AG04450 (cell line): Measurements from ENCODE around the gene PDE3A. TPM values are rescaled to one million over a fixed set of nuclear protein-coding genes. Genes with fewer than 3 reads are reported as not detected.

ENCODE experiments used
- CTCF ChIA-PET: fragments of 300-600, 350-600 bp; formaldehyde crosslinking; extraction: SDS; loops from one replicate; lab custom pipeline; 2022; ENCODE audit warnings: antibody characterized with exemption, inconsistent platforms; lab: Charles Lee
- POLR2A ChIA-PET: fragments of 350-600 bp; formaldehyde crosslinking; extraction: SDS; loops from one replicate; lab custom pipeline; 2021; ENCODE audit warnings: antibody characterized with exemption, inconsistent platforms; lab: Yijun Ruan, JAX
- DNase-seq: peaks from one replicate; pipeline ENCODE4 v3.0.0-alpha.2; 2011; ENCODE audit warnings: low read depth, low spot score
- H3K27ac ChIP-seq: one replicate; pipeline ENCODE4 v1.5.1; 2012; ENCODE audit warnings: low read depth, low read length, control low read depth
- H3K27me3 ChIP-seq: one replicate; pipeline ENCODE4 v1.6.0; 2012; ENCODE audit warnings: low read length; ENCODE audit not compliant: control insufficient read depth, insufficient read depth
- H3K4me3 ChIP-seq: 2 replicates; pipeline ENCODE4 v1.5.1; 2011; ENCODE audit warnings: mild to moderate bottlenecking, low read depth, low read length, control low read depth
- H3K9me3 ChIP-seq: 2 replicates; pipeline ENCODE4 v1.5.1; 2012; ENCODE audit warnings: low read length; ENCODE audit not compliant: control insufficient read depth, insufficient read depth
- polyA plus RNA-seq: library from polyadenylated mRNA; depleted of rRNA; stranded (reverse); fragments of >200 nt; gene quantifications from 2 replicates; pipeline ENCODE4 v1.2.3, GENCODE V29; 2011
- TF ChIP-seq, protein P1 (sequence below): IDR thresholded peaks from 2 replicates; pipeline ENCODE4 v1.5.1; 2011; ENCODE audit warnings: low read depth, low read length, control low read depth, inconsistent platforms

Gene PDE3A
- polyA plus RNA-seq, 1 experiment: 0.10 TPM

DNA sequence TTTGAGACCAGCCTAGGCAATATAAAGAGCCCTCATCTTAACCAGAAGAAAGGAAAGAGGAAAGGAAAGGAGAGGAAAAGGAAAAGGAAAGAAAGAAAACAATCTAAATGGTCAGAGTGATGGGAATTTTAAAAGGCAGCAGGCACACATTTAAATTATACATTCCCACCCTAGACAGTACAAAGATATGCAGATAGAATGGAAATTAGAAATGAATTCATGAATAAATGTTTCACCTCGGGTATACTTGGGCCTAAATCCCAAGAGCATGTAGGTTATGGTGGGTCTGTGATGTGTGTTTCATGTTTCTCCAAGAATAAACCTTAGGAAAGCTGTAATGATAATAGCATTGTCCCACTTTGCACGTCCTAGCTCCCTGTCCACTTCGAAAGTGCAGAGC, 222.2 kb downstream of the PDE3A start:
- TF ChIP-seq, protein P1, sequence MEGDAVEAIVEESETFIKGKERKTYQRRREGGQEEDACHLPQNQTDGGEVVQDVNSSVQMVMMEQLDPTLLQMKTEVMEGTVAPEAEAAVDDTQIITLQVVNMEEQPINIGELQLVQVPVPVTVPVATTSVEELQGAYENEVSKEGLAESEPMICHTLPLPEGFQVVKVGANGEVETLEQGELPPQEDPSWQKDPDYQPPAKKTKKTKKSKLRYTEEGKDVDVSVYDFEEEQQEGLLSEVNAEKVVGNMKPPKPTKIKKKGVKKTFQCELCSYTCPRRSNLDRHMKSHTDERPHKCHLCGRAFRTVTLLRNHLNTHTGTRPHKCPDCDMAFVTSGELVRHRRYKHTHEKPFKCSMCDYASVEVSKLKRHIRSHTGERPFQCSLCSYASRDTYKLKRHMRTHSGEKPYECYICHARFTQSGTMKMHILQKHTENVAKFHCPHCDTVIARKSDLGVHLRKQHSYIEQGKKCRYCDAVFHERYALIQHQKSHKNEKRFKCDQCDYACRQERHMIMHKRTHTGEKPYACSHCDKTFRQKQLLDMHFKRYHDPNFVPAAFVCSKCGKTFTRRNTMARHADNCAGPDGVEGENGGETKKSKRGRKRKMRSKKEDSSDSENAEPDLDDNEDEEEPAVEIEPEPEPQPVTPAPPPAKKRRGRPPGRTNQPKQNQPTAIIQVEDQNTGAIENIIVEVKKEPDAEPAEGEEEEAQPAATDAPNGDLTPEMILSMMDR: no peak
- H3K9me3 ChIP-seq: no peaks in the 10 kb centered on the region
- POLR2A ChIA-PET: no interaction called here
- no peak overlapping the region for H3K4me3 ChIP-seq
- DNase-seq: no peak
- no peaks in the 10 kb centered on the region for H3K27me3 ChIP-seq
- no peak overlapping the region for H3K27ac ChIP-seq
- CTCF ChIA-PET: interaction anchor here (0.6 kb wide), 1 partner anchor 11 kb away, joined by 4 read pairs; no protein-coding TSS in a partner anchor

DNA sequence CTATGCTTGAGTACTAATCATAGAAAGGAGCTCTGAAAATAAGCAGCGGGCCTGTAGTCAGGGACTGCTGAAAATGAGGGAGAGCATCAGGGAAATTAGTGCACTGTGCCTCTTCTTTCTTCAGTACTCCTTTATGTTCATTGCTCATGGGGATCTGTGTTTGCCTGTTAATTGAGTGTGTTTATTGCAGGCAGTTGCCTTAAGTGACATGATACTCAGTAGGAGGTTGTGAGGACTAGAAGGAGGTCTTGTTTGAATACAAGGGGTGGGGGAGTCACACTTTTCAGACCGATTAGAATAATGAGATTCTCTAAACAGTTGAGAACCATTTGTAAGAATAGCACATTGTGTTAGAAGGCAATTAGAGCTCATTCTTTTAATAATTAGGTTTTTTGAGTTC, 224.2 kb downstream of the PDE3A start:
- Histone ChIP-seq H3K9me3 (no peaks in the 10 kb centered on the region), H3K4me3 (no peak overlapping the region), H3K27ac (no peak overlapping the region), H3K27me3 (no peaks in the 10 kb centered on the region)
- TF ChIP-seq, protein P1: no peak
- ChIA-PET CTCF (interaction anchor here (1.6 kb wide), 1 partner anchor 10 kb away, joined by 8 read pairs; no protein-coding TSS in a partner anchor), POLR2A (no interaction called here)
- no peak for DNase-seq

DNA sequence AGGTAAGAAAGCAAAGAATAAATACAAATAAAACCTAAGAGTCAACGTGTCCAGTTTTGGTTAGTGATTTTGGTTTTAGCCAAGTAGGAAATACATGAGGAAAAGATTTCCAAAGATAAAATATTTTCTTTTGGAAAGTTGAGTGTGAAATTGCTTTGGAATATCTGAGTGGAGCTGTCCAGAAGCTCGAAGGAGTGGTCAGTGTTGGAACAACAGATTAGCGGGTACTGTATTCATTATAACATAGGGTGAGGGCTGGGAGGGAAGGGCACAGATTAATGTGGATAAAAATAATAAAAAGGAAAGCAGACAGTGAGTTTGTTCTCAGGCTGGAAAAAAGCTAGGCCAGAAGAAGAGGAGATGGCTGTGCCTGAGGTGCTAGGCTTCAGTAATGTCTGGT, 225.3 kb downstream of the PDE3A start:
- ChIA-PET POLR2A (no interaction called here), CTCF (interaction anchor here (0.7 to 1.6 kb wide), 4 partner anchors 8 to 855 kb away, joined by 3 to 8 read pairs (median 4); no protein-coding TSS in a partner anchor)
- TF ChIP-seq, protein P1: no peak
- DNase-seq: no peak
- H3K4me3 ChIP-seq: no peak overlapping the region
- H3K9me3 ChIP-seq: no peaks in the 10 kb centered on the region
- H3K27me3 ChIP-seq: no peaks in the 10 kb centered on the region
- H3K27ac ChIP-seq: no peak overlapping the region

DNA sequence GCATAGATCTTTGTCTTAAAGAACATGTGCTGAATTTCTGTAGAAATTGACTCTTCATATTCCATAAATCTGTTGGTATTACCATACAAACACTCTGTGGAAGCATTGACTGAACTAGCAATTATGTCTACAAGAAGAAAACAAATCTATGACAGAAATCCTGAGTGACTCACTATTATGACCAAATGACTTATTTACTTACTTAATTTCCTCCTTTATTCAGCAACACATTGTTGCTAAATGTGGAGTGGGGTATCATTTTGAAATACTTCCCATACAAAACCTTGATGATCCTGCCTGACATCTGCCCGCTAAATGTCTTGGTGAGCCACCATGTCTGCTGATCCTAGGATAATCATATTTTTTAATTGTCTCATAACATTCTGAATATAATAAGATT, 227.7 kb downstream of the PDE3A start:
- no peak overlapping the region for H3K27ac ChIP-seq
- no peaks in the 10 kb centered on the region for H3K9me3 ChIP-seq
- ChIA-PET CTCF (no interaction called here), POLR2A (no interaction called here)
- no peak overlapping the region for H3K4me3 ChIP-seq
- DNase-seq: no peak
- TF ChIP-seq, protein P1: no peak
- no peaks in the 10 kb centered on the region for H3K27me3 ChIP-seq

DNA sequence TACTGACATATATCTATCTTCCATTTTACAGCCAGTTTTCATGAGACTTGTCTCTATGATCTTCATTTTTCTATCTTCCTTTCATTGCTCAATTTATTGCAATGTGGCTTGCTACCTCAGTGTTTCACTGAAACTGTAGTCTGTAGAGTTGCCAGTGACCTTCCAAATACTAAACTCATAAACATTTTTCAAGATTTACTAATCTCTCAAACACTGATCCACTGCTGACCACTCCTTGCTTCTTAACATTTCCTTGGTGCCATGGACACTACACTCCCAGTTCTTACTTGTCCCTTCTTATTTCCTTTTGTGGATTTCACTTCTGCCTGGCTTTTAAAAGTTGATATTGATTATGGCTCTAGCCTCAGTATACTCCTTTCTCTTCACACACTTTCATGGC, 231.4 kb downstream of the PDE3A start:
- Histone ChIP-seq H3K4me3 (no peak overlapping the region), H3K27me3 (no peaks in the 10 kb centered on the region), H3K9me3 (no peaks in the 10 kb centered on the region), H3K27ac (no peak overlapping the region)
- ChIA-PET CTCF (interaction anchor here (0.6 to 1.2 kb wide), 4 partner anchors 12 to 236 kb away, joined by 3 to 4 read pairs (median 3); no protein-coding TSS in a partner anchor), POLR2A (no interaction called here)
- DNase-seq: no peak
- TF ChIP-seq, protein P1: no peak
